Stimulated activated CD4-positive, alpha-beta T cell treated with anti-CD3 and anti-CD28 coated beads, Interleukin-12 subunit alpha, Interleukin-12 subunit beta, amount 100 ng/mL, for 4 hours (primary cell): Measurements from ENCODE around the gene PDK1.

Experiments used
- DNase-seq: peaks from one replicate; pipeline ENCODE4 v3.0.0-alpha.2; 2020

Gene PDK1

GRCh38 chr2:172655091-172655837, 99.4 kb downstream of the PDK1 start:
- DNase-seq, result no peak

DNA sequence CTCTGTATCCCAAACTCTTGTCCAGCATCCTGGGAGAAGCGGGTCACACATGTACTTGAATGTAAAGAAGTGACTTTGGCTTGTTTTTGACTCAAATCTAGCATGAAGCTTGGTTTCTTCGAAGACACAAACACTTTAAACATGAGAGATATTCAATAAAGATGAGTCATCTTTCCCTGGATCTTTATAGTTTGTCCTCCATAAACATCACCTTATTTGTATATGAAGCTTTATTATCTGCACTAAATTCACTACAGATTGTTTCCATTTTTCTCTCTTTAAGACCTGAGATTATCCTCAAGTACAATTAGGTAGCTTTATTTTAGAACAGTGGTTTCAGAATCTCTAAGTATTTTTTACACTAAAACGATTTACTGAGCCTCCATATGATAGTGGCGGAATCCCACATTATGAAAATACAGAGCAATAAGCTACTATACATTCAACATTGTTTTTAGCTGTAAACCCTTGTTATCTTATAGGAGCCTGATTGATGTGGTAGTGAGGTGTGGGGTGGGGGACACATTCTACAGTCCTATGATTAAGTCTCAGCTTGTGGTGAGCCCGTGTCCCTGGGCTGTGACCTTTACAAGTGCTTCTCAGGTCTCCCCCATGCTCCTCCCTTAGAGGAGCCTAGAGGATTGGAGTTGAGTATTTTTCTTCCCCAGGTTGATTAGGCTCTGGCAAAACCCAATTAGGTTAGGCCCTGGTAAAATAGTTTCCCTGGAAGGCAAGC, 100.1 kb downstream of the PDK1 start:
- DNase-seq, result no peak
